ENCODE measurements around the gene CLINT1. TPM values are rescaled to one million over a fixed set of nuclear protein-coding genes. Genes with fewer than 3 reads are reported as not detected.

Gene CLINT1
- total RNA-seq, 6 donors from 2014 or later = 66.2 to 211 (median 123) TPM

DNA sequence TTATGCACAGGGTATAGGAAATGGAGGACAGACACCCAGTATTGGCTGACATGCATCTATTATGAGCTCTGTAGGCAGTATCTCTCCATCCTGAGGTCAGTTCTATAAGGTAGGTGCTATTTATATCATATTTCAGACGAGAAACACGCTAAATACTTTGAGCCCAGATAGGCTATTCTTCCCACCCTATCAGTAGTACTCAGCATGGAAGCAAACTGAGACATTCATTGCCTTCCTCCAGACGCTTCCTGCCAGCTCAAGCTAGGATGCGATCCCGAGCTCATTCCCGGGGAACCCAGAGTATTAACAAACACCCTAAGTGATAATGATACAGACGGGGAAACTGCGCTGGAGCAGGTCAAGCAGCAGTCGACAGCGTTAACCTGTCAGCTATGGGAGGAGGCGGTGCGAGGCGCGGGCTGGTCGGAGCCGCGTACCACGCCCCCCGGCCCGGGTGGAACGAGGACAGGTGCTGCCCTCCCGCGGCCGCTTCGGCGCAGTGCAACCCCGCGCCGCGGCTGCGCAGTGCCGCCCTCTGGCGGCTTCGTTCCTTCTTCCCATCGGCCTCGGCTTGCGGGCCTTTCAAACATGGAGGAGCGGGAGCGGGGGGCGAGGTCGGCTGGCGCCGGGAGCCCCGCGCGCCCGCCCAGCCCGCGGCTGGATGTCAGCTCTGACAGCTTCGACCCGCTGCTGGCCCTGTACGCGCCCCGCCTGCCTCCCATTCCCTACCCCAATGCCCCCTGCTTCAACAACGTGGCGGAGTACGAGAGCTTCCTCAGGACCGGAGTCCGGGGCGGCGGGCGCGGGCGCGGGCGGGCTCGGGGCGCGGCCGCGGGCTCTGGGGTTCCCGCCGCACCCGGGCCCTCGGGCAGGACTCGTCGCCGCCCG lies 115.5 kb downstream of the CLINT1 start, which contains the start of gene LSM11:
TSS of gene LSM11 (plus strand) at position 550 of the 888 bp plus-strand sequence. CDS start at position 589, 39 bp downstream.
- peak in 1 of 2 donors; percentile 48 for TF ChIP-seq POLR2AphosphoS5 (IDR thresholded peaks at IDR 0.05)
- TF ChIP-seq, protein P1, sequence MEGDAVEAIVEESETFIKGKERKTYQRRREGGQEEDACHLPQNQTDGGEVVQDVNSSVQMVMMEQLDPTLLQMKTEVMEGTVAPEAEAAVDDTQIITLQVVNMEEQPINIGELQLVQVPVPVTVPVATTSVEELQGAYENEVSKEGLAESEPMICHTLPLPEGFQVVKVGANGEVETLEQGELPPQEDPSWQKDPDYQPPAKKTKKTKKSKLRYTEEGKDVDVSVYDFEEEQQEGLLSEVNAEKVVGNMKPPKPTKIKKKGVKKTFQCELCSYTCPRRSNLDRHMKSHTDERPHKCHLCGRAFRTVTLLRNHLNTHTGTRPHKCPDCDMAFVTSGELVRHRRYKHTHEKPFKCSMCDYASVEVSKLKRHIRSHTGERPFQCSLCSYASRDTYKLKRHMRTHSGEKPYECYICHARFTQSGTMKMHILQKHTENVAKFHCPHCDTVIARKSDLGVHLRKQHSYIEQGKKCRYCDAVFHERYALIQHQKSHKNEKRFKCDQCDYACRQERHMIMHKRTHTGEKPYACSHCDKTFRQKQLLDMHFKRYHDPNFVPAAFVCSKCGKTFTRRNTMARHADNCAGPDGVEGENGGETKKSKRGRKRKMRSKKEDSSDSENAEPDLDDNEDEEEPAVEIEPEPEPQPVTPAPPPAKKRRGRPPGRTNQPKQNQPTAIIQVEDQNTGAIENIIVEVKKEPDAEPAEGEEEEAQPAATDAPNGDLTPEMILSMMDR (IDR thresholded peaks at IDR 0.05) = peak; percentile 99 to 100 (median 100)
- TF ChIP-seq EP300 (IDR thresholded peaks at IDR 0.05) = no peak
- TF ChIP-seq POLR2A (IDR thresholded peaks at IDR 0.05) = peak in 2 of 4 donors; percentile 26 to 45
- Histone ChIP-seq H3K36me3 (peaks cover 0 to 10% (median 3%) of the 10 kb centered on the region in 4 donors), H3K27ac (peak within 1 kb of the TSS in 3 of 4 donors; percentile 55 to 82 (median 71)), H3K4me1 (peaks cover 13 to 19% (median 16%) of the 10 kb centered on the region in 4 donors), H3K4me3 (peak within 1 kb of the TSS; percentile 70 to 93 (median 78)), H3K27me3 (no peaks in the 10 kb centered on the region), H3K9me3 (no peaks in the 10 kb centered on the region)
- DNase-seq (peak; percentile 96 to 98), ATAC-seq (ENCODE audit: low FRiP score in 2 of 2) (peak; percentile 98 to 100)
- 1% methylated on average over 5 to 54 of the region's 79 CpGs for WGBS, 2 donors

DNA sequence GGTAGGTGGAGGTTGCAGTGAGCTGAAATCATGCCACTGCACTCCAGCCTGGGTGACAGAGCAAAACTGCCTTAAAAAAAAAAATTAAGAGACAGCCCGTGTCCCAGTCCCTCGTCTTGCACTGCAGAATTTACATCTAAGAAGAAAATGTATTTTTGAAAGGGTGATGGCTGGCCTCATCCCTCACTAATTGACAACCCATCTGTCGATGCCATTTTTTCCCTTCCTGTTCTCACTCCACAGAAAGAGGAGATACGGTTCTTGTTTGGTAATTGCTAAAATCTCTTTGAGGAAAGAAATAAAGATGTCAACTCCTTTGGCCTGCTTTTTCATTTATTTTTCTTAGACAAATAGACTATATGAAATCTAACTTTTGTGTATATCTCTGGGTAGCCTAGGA lies 117.8 kb downstream of the CLINT1 start:
- no peak for ATAC-seq (ENCODE audit: low FRiP score in 2 of 2)
- 77 to 81% methylated on average over 4 of the region's 4 CpGs for WGBS, 2 donors
- no peak overlapping the region for H3K4me3 ChIP-seq
- TF ChIP-seq, protein P1 (IDR thresholded peaks at IDR 0.05) = no peak
- TF ChIP-seq POLR2AphosphoS5 (IDR thresholded peaks at IDR 0.05) = no peak
- H3K27me3 ChIP-seq = no peaks in the 10 kb centered on the region
- no peaks in the 10 kb centered on the region for H3K9me3 ChIP-seq
- H3K36me3 ChIP-seq = peaks cover 0 to 31% (median 10%) of the 10 kb centered on the region in 4 donors
- H3K27ac ChIP-seq = no peak overlapping the region
- H3K4me1 ChIP-seq = peaks cover 13 to 19% (median 16%) of the 10 kb centered on the region in 4 donors
- DNase-seq = no peak

DNA sequence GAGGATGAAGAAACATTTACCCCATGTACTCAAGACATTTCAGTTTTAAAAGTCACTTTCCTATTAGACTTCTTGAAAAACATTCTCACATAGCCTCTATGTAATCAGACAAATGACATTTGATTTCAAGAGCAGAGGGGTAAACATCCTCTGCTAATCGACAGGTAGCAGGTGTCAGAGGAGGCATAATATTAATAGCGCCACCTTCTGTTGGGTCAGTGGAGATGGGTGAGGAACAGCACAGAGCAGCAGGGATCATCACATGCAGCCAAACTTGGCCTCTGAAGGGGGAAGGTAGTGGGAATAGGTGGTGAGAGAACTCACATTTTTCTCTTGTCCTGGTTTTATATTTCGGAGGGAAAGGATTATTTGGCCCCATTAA lies 118.7 kb downstream of the CLINT1 start:
- H3K9me3 ChIP-seq = no peaks in the 10 kb centered on the region
- peaks cover 4 to 39% (median 15%) of the 10 kb centered on the region in 4 donors for H3K36me3 ChIP-seq
- H3K27me3 ChIP-seq = no peaks in the 10 kb centered on the region
- WGBS, 2 donors = 54 to 58% methylated on average over 3 of the region's 3 CpGs
- TF ChIP-seq, protein P1 (IDR thresholded peaks at IDR 0.05) = peak in 1 of 6 experiments; percentile 18
- TF ChIP-seq POLR2AphosphoS5 (IDR thresholded peaks at IDR 0.05) = no peak
- TF ChIP-seq EP300 (IDR thresholded peaks at IDR 0.05) = no peak
- no peak for TF ChIP-seq POLR2A (IDR thresholded peaks at IDR 0.05)
- no peak for DNase-seq
- H3K4me1 ChIP-seq = peaks cover 13 to 19% (median 15%) of the 10 kb centered on the region in 4 donors
- H3K27ac ChIP-seq = no peak overlapping the region
- no peak for ATAC-seq (ENCODE audit: low FRiP score in 2 of 2)
- H3K4me3 ChIP-seq = no peak overlapping the region

DNA sequence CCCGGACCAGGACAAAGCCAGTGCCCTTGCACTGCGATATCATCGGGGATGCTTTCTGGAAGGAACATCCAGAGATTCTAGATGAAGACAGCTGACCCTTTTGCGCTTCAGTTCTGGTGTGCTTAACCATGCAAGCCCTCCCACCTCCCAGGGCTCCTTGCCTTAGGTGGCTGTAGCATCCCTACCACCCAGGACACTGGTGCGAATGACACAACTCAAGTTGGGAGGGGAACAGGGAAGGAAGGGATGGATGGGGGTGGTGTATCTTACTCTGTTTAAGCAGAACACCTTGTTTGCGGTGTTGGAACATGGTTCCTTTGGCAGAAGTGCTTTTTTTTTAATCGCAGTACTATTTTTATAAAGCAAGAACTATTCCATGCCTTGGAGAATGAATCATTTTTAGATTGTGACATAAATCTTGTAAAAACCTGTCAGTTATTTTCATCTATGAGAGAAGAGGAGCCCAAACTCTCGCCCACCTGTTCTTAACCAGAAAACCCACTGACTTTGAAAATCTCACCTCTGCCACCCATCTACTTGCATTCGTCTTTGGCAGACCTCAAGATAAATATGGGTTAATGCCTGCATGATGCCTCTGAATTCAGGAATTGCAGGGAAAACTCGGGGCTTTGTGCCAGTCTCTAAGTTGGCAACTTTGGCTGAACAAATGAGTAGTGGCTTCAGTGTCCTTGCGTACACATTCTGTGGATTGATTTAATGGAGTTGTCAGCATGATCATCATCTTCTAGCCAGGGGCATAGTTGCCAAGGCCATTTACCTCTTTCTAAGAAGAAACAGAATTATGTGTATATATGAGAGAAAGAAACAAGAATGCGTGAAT lies 119.3 kb downstream of the CLINT1 start:
- ATAC-seq (ENCODE audit: low FRiP score in 2 of 2) (no peak), DNase-seq (no peak)
- WGBS, 2 donors = 91% methylated on average over 12 of the region's 12 CpGs
- H3K4me1 ChIP-seq = peaks cover 8 to 13% (median 10%) of the 10 kb centered on the region in 4 donors
- H3K36me3 ChIP-seq = peaks cover 5 to 45% (median 17%) of the 10 kb centered on the region in 4 donors
- TF ChIP-seq POLR2A (IDR thresholded peaks at IDR 0.05) = no peak
- TF ChIP-seq POLR2AphosphoS5 (IDR thresholded peaks at IDR 0.05) = no peak
- no peak for TF ChIP-seq EP300 (IDR thresholded peaks at IDR 0.05)
- TF ChIP-seq, protein P1 (IDR thresholded peaks at IDR 0.05) = no peak
- H3K27ac ChIP-seq = no peak overlapping the region
- H3K9me3 ChIP-seq = no peaks in the 10 kb centered on the region
- H3K27me3 ChIP-seq = no peaks in the 10 kb centered on the region
- no peak overlapping the region for H3K4me3 ChIP-seq

Measured in upper lobe of left lung (tissue), 6 donors.